A673 (cell line): Measurements from ENCODE around the gene MMP21. TPM values are rescaled to one million over a fixed set of nuclear protein-coding genes. Genes with fewer than 3 reads are reported as not detected.
A peak's percentile ranks its signal among the peaks of the same experiment; 100 is the strongest.

Source experiments
- BruUV-seq: library from RNA; stranded (reverse); fragments of 400-500 nt; replicated peaks from 2 replicates; lab custom pipeline; 2021; lab: Mats Ljungman, UMichigan
- CTCF ChIA-PET: fragments of 300-600 bp; sonication (Branson Sonifier 250); formaldehyde crosslinking; loops from one replicate; lab custom pipeline; 2022; ENCODE audit warnings: antibody characterized with exemption; lab: Charles Lee
- POLR2A ChIA-PET: fragments of 300-600 bp; sonication (Branson Sonifier 250); formaldehyde crosslinking; loops from one replicate; lab custom pipeline; 2022; ENCODE audit warnings: antibody characterized with exemption; ENCODE audit not compliant: low non-redundant PET; lab: Charles Lee
- DNase-seq: peaks from one replicate; pipeline ENCODE4 v3.0.0-alpha.2; 2015; ENCODE audit warnings: low spot score
- H3K27ac ChIP-seq: fragments of 200-600 bp; sonication (generic); 2 replicates; pipeline ENCODE4 v1.5.1; 2016; ENCODE audit warnings: mixed run types, low read depth, mild to moderate bottlenecking, mixed read lengths, antibody characterized with exemption, low read length; ENCODE audit not compliant: poor library complexity, severe bottlenecking
- H3K27me3 ChIP-seq: fragments of 200-600 bp; sonication (generic); replicated peaks from 2 replicates; pipeline ENCODE4 v1.6.1; 2017; ENCODE audit warnings: mixed run types, low read depth, mild to moderate bottlenecking, mixed read lengths, antibody characterized with exemption, low read length; ENCODE audit not compliant: insufficient read depth, poor library complexity
- H3K36me3 ChIP-seq: fragments of 200-600 bp; sonication (generic); 2 replicates; pipeline ENCODE4 v1.6.1; 2016; ENCODE audit warnings: mixed run types, mild to moderate bottlenecking, mixed read lengths, antibody characterized with exemption, low read length; ENCODE audit not compliant: insufficient read depth, poor library complexity, severe bottlenecking
- H3K4me1 ChIP-seq: fragments of 200-600 bp; sonication (generic); 2 replicates; pipeline ENCODE4 v1.6.1; 2017; ENCODE audit warnings: mixed run types, mild to moderate bottlenecking, mixed read lengths, antibody characterized with exemption, low read length; ENCODE audit not compliant: insufficient read depth, poor library complexity, severe bottlenecking
- H3K4me3 ChIP-seq: fragments of 200-600 bp; sonication (generic); 2 replicates; pipeline ENCODE4 v1.5.1; 2016; ENCODE audit warnings: low read depth, mixed run types, mild to moderate bottlenecking, mixed read lengths, low read length; ENCODE audit not compliant: poor library complexity, severe bottlenecking
- H3K9me3 ChIP-seq: fragments of 200-600 bp; sonication (generic); 2 replicates; pipeline ENCODE4 v1.6.1; 2016; ENCODE audit warnings: mixed run types, low read depth, mild to moderate bottlenecking, mixed read lengths, antibody characterized with exemption, low read length; ENCODE audit not compliant: poor library complexity, severe bottlenecking
- CTCF ChIP-seq: fragments of 300-800, 200-600 bp; sonication (generic); conservative IDR thresholded peaks from 2 replicates; pipeline ENCODE4 v1.5.1; 2017; ENCODE audit warnings: low read depth, mild to moderate bottlenecking, antibody characterized with exemption, low read length, moderate library complexity, mixed read lengths
- EZH2 ChIP-seq: fragments of 200-600 bp; sonication (generic); IDR thresholded peaks from 2 replicates; pipeline ENCODE4 v1.6.1; 2017; ENCODE audit warnings: borderline replicate concordance, low read depth, mild to moderate bottlenecking, mixed read lengths, antibody characterized with exemption, low read length; ENCODE audit not compliant: poor library complexity, severe bottlenecking
- intact Hi-C: fragments of 100-400 bp; cut with micrococcal nuclease; formaldehyde crosslinking; loops from one replicate; pipeline ENCODE4 v1.10.0; 2022; ENCODE audit not compliant: unreplicated experiment
- total RNA-seq: library from RNA; stranded (reverse); gene quantifications from 2 replicates; pipeline ENCODE4 v1.2.3, GENCODE V29; 2021

MMP21 gene
- total RNA-seq, 1 experiment from 2014 or later = not detected

DNA sequence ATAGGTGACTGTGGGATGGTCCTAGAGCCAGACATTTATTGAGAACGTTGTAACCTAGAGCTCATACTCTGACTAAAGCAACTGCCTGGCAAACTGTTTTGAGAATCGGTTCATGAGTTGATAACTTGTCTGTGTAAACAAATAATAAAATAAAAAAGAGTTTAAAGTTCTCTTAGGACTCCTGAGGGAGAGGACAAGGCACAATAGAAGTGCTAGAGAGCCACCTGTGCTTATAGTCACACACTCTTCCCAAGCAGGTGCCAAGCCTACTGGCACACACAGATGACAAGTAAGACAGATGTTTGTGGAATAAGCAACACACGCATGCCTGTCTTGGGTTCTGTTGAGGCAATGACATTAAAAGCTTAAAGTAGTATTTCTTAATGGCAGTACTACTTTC, 48.2 kb downstream of the MMP21 start:
- TF ChIP-seq EZH2 (no peak), CTCF (no peak)
- Histone ChIP-seq H3K9me3 (no peaks in the 10 kb centered on the region), H3K4me3 (no peak overlapping the region), H3K27me3 (no peaks in the 10 kb centered on the region), H3K27ac (no peak overlapping the region), H3K36me3 (peaks cover 91% of the 10 kb centered on the region), H3K4me1 (no peaks in the 10 kb centered on the region)
- intact Hi-C loops = no loop called here
- no TSS peak for BruUV-seq
- ChIA-PET CTCF (no interaction called here), POLR2A (no interaction called here)
- no peak for DNase-seq

GRCh38 chr10:125726914-125727313, 48.7 kb downstream of the MMP21 start:
- Histone ChIP-seq H3K9me3 (no peaks in the 10 kb centered on the region), H3K27me3 (no peaks in the 10 kb centered on the region), H3K4me3 (no peak overlapping the region), H3K36me3 (peaks cover 96% of the 10 kb centered on the region), H3K27ac (no peak overlapping the region), H3K4me1 (no peaks in the 10 kb centered on the region)
- DNase-seq = no peak
- TF ChIP-seq CTCF (no peak), EZH2 (no peak)
- POLR2A ChIA-PET = no interaction called here
- intact Hi-C loops = no loop called here
- CTCF ChIA-PET = no interaction called here
- no TSS peak for BruUV-seq

- Histone ChIP-seq H3K4me3 (no peak overlapping the region), H3K27ac (peak overlapping the region; percentile 6), H3K27me3 (no peaks in the 10 kb centered on the region), H3K9me3 (no peaks in the 10 kb centered on the region), H3K36me3 (peaks cover 67% of the 10 kb centered on the region), H3K4me1 (no peaks in the 10 kb centered on the region)
- ChIA-PET POLR2A (no interaction called here), CTCF (no interaction called here)
- TF ChIP-seq CTCF (no peak), EZH2 (no peak)
- no peak for DNase-seq
- no TSS peak for BruUV-seq
- intact Hi-C loops = no loop called here
These were observed 52.8 kb downstream of the MMP21 start for GRCh38 chr10:125722811-125723210.
